ENCODE results near the gene PI16.

PI16 gene

GRCh38 chr6:36954262-36954931 lies at the start of gene PI16:
PI16 (plus strand) TSS chr6:36954738; CDS start chr6:36954761, 23 bp downstream.
- H3K4me3 ChIP-seq: peak within 1 kb of the TSS in 3 of 7 experiments; percentile 10 to 34 (median 23)
- H3K27ac ChIP-seq: peak within 1 kb of the TSS in 14 of 21 experiments; percentile 1 to 76 (median 60)

- H3K27ac ChIP-seq: no peak overlapping the region
- H3K4me3 ChIP-seq: no peak overlapping the region
Observed at GRCh38 chr6:36904851-36905393, 49.6 kb upstream of the PI16 start.

- Histone ChIP-seq H3K27ac (no peak overlapping the region), H3K4me3 (no peak overlapping the region)
Observed at GRCh38 chr6:36906539-36907325, 47.8 kb upstream of the PI16 start.

- Histone ChIP-seq H3K4me3 (no peak overlapping the region), H3K27ac (no peak overlapping the region)
Observed at GRCh38 chr6:36907781-36908180, 46.8 kb upstream of the PI16 start.

GRCh38 chr6:36908747-36909146 lies 45.8 kb upstream of the PI16 start:
- no peak overlapping the region for H3K27ac ChIP-seq
- no peak overlapping the region for H3K4me3 ChIP-seq

GRCh38 chr6:36912030-36912454 lies 42.5 kb upstream of the PI16 start:
- H3K27ac ChIP-seq: peak overlapping the region in 12 of 21 experiments; percentile 0 to 83 (median 38)
- no peak overlapping the region for H3K4me3 ChIP-seq

GRCh38 chr6:36912586-36912985 lies 42.0 kb upstream of the PI16 start:
- H3K4me3 ChIP-seq: no peak overlapping the region
- peak overlapping the region in 12 of 21 experiments; percentile 0 to 83 (median 42) for H3K27ac ChIP-seq

GRCh38 chr6:36913082-36913481 lies 41.5 kb upstream of the PI16 start:
- H3K4me3 ChIP-seq: no peak overlapping the region
- peak overlapping the region in 14 of 21 experiments; percentile 9 to 83 (median 52) for H3K27ac ChIP-seq

- Histone ChIP-seq H3K27ac (peak overlapping the region in 3 of 21 experiments; percentile 7 to 83 (median 35)), H3K4me3 (no peak overlapping the region)
Observed at GRCh38 chr6:36914227-36914794, 40.2 kb upstream of the PI16 start.

GRCh38 chr6:36915599-36915998 lies 38.9 kb upstream of the PI16 start:
- Histone ChIP-seq H3K27ac (no peak overlapping the region), H3K4me3 (no peak overlapping the region)

GRCh38 chr6:36916126-36916525 lies 38.4 kb upstream of the PI16 start:
- H3K27ac ChIP-seq: peak overlapping the region in 3 of 21 experiments; percentile 40 to 74 (median 66)
- no peak overlapping the region for H3K4me3 ChIP-seq

- Histone ChIP-seq H3K27ac (peak overlapping the region in 15 of 21 experiments; percentile 1 to 79 (median 63)), H3K4me3 (no peak overlapping the region)
Observed at GRCh38 chr6:36917541-36918193, 36.9 kb upstream of the PI16 start.

- no peak overlapping the region for H3K4me3 ChIP-seq
- H3K27ac ChIP-seq: peak overlapping the region in 6 of 21 experiments; percentile 8 to 76 (median 49)
Observed at GRCh38 chr6:36920049-36920448, 34.5 kb upstream of the PI16 start.

- Histone ChIP-seq H3K27ac (peak overlapping the region in 5 of 21 experiments; percentile 44 to 79 (median 62)), H3K4me3 (no peak overlapping the region)
Observed at GRCh38 chr6:36920546-36920945, 34.0 kb upstream of the PI16 start.

- peak overlapping the region in 3 of 21 experiments; percentile 24 to 67 (median 26) for H3K27ac ChIP-seq
- no peak overlapping the region for H3K4me3 ChIP-seq
Observed at GRCh38 chr6:36924131-36924530, 30.4 kb upstream of the PI16 start.

GRCh38 chr6:36924778-36925374 lies 29.7 kb upstream of the PI16 start:
- Histone ChIP-seq H3K4me3 (no peak overlapping the region), H3K27ac (no peak overlapping the region)

GRCh38 chr6:36925809-36926208 lies 28.7 kb upstream of the PI16 start:
- H3K4me3 ChIP-seq: no peak overlapping the region
- H3K27ac ChIP-seq: peak overlapping the region in 1 of 21 experiments; percentile 21

- Histone ChIP-seq H3K27ac (peak overlapping the region in 4 of 21 experiments; percentile 7 to 64 (median 61)), H3K4me3 (no peak overlapping the region)
Observed at GRCh38 chr6:36926708-36927513, 27.6 kb upstream of the PI16 start.

All from skin epidermis (tissue), 12 donors.